HG03521 (cell line): ENCODE data around the gene BCAR3.
"Not testable (repeated sequence)": the region's sequence is repeated elsewhere in the genome, so short reads cannot be mapped to it uniquely, and the experiment has no call there.

Experiments
- ATAC-seq: cut with Tn5 transposase; IDR thresholded peaks from one replicate; pipeline ENCODE4 v1.9.1; 2021; ENCODE audit warnings: mild to moderate bottlenecking, moderate library complexity; ENCODE audit not compliant: unreplicated experiment

The BCAR3 gene

DNA sequence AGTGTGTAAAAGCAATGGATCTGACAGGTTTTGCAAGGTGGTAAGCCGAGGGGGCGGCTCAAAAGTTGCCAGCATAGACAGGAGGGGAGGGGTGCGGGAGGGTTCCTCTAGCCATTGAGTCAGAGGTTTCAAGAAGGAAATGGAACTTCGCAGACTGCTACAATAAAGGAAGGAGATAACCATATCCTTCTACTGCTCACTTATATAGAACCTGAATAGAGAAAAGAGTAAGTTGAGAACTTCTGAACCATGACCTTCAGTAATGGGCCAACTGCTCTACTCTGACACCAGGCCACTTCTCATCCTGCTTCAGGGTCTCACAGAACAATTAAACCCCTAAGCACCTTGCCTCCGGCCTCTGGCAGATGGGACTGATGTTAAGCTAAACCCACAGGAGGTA lies 26.3 kb upstream of the BCAR3 start:
- peak; percentile 58 for ATAC-seq

DNA sequence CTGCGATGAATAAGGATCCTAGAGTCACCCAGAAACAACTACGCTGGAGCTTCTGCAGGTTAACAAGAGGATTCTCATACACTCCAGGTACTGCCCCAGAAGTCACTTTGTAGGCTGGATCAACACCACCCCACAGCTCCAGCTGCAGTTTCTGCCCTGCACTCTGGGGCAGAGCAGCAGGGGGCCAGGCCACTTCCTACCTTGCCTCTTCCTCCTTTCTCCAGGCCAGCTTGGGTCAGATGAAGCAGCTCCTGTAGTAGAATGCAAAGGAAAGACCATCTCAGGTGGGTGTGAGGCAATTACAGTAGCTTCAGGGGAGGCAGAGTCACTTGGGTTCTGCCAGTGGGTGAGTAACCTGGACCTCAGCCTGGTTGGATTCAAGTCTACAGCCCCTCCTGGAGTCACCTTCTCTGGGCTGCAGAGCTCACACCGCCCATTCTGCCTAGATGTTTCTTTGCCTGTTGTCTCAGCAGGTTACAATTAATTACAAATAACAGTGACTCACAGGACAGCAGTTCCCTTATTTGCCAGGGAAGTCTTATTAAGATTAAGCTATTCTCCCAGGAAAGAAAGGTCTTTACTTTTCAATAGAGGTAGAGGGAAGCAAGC lies 24.4 kb upstream of the BCAR3 start:
- no peak for ATAC-seq

DNA sequence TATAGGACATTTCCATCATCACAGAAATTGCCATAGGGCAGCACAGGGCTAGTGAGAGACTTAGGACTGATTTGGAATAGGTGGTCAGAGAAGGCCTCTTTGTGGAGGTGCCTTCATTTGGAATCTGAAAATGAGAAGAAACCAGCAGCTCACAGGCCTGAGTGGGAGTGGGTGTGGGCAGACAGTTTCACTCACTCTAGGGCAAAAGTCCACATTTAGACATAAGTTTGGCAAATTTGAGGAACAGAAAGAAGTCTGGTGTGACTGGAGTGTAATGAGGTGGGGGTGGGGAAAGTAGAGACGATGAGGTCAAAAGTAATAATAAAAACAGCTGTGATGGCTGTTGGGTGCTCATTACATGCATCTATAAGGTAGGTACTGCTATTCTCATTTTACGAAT lies 22.4 kb upstream of the BCAR3 start:
- ATAC-seq: peak; percentile 55

DNA sequence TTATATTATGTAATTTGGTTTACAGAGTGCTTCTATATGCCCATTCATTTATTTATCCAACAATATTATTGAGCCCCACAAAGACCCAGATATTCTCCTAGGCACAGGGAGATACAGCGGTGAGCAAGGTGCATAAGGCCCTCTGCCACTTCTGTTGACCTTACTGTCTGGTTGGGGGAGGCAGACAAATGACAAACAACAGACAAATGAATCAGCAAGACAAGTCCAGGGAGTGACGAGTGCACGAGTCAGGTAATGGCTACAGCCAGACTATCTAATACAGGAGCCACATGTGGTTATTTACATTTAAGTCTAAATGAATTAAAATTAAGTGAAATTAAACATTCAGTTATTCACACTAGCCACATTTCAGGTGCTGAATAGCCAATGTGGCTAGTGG lies 22.0 kb upstream of the BCAR3 start:
- ATAC-seq: no peak

DNA sequence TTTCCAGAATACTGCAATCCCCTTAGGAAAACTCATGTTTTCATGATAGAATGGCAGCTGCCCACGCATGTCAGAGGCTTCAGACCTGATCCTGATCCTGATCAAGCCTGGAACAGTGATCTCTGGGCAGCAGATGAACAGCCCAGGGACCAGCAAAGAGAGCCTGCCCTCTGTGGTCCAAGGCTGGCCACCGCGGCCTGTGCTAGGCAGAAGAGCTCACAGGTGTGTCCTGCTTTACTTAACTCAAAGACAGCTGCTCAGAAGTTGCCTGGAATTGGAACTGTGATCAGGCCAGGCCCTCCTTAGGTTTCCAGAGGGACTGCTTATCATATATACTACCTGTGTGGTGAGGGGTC lies 21.2 kb upstream of the BCAR3 start:
- ATAC-seq: no peak

DNA sequence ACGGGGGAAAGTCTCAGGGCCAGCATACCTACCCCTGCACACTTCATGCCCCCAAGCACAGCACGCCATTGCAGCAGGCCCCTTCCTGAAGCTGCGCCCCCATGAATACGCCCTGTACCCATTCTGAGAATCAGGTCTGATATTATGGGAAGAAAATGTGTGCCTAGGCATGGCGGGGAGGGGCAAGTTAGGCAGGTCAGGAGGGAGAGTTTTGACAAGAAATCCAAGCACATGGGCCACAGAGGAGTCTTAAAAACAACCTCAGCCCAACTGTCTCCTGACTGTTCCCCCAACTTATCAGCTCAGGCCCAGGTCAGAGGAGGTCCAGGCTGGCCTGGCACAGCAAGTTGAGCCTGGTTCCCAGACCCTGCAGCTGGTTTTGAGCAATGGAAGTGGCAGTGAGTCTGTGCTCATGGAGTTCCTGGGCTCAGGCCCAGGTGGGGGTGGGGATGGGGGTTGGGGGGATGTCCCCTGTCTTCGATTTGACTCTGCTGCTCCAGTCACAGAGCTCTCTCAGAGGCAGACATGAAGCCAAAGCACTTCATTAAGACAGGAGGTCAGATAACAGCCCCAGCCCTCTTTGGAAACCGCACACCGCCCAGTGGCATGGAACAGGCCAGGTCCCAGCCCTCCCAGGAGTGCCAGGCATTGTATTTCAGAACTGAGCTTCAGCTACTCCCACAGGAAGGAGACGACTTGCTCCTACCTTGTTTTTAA lies 20.6 kb upstream of the BCAR3 start:
- ATAC-seq: no peak

DNA sequence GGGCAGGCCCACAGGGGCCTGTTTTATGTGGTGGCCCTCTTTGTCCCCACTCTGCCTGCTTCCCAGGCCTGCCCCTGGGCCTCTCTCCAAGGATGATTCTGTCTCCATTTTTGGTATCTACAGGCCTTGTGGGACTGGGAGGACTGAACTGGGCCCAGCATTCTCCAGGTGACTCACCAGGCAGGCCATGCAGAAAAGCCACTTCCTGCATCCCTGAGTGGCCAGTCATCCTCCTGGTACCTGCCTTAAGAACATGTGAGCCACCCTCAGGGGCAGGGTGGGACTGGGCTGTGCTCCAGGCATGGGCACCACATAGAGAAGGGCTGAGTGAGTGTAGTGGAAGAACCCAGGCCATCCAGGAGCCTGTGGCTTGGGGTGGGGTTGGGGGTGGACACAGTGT lies 20.0 kb upstream of the BCAR3 start:
- ATAC-seq: no peak

DNA sequence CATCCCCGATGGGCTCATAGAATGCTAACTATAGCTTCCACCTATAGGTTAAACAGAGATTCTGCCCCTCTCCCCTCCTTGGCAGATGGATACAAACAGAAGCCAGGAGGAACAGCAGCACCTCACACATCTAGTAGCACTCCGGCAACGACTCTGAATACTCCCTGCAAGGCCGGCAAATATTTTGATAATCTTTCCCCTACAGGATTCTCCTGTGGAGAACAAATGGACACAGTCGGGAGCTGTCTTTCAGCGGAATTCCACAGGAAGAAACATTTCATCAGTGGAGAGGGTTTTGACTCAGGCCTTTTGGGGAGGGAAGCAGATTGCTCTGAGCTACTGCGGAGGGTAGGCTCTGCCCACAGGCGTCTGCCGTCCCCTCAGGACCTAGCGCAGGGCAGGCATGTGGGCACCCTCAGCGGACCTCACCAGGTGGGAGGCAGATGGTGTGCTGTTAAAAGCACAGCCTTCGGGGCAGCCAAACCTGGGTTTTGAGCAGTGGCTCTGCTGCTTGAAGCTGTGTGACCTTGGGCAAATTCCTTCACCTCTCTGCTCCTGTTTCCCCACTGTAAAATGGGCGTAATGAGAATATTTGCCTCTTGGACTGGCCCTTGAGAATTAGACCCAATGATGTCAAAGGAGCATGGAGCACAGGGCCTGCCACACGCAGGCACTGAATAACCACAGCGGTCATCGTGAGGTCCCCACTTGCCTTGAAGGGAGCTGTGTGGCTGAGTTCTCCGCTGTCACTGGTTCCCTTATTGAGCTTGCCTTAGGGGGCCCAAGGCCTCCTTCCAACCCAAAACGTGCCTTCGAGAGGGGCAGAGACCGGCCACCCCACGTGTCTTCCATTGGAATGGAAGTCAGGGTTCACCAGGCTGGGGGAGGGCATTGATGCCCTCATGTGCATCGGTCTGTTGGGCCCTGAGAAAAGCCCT lies 19.2 kb upstream of the BCAR3 start:
- no peak for ATAC-seq

DNA sequence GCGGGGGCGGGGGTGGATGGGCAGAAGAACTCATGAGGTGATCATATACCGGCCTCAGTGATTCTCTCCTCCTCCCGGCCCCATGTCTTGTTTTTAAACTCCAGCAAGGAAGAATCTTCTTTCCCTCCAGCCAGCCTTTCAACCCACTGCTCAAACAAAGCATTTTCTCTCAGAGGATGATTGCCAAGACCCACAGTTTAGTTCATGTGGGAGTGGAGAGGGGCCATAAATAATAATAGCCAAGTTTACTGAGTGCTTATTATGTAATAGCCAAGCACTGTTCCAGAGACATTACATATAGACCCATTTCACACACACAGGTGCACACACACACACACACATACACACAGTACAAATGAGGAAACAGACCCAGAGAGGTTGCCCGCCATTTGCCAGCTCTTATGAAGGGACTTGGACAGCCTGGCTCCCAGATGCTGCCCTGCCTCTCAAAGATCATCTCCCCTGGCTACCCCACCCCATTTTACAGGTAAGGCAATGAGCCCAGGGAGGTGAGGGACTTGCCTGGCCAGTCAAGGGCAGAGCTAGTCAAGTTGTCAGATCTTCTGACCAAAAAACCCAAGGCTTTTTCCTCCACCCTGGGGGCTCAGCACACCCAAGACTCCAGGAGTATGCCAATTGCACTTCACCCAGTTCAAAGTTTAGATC lies 18.0 kb upstream of the BCAR3 start:
- no peak for ATAC-seq

DNA sequence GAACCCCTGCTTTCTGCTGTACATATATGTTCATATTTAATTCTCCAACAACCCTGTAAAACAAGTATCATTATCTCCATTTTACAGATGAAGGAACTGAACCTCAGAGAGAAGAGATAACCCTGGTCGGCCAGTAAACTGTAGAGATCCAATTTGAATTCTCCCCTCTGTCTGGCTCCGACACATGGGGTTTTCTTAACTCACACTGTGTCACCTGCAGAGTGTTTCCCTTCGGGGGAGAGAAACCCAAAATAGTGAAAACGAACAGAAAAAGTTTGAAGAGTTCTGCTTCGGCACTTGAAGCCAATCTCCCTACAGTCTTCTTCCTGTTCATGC lies 17.4 kb upstream of the BCAR3 start:
- ATAC-seq: no peak

DNA sequence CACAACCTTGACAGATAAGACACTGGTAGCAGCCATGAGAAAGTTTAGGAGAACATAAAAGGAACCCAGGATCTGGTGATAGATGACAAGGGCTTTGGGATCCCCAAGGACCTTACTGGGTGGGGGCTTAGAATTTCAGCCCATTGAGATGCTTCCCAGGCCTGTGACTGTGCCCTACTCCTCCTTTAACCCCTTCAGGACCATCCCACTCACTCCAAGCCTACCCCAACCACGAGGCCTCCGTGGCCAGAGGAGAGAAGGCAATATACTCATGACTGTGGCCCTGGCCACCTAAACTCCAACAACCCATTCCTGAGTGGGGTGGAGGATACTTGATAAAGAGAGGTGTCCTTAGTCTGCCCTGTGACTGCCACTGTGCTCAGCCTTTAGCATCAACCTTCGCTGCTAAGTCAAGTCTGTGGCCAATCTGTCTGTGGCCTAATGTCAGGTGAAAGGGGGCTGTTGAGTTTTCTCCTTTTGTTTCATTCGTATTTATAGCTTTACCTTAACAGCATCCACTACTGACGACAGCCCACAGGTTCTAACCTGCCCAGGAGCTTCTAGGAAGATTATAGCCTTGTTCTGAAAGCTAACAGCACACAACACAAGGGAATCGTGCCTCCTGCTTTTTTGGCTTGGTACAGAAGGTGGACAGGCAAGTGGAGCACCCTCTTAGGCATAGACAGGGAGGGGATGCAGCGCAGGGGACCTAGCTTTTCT lies 16.9 kb upstream of the BCAR3 start:
- no peak for ATAC-seq

DNA sequence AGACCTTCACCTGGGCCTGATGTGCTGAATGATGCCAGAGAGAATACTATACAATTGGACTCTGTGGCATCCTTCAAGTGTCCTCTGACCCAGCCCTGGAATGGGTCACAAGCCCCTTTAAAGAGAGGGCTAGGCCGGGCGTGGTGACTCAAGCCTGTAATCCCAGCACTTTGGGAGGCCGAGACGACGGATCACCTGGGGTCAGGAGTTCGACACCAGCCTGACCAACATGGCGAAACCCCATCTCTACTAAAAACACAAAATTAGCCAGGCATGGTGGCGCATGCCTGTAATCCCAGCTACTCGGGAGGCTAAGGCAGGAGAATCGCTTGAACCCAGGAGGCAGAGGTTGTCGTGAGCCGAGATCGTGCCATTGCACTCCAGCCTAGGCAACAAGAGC lies 15.9 kb upstream of the BCAR3 start:
- ATAC-seq: not testable (repeated sequence)

DNA sequence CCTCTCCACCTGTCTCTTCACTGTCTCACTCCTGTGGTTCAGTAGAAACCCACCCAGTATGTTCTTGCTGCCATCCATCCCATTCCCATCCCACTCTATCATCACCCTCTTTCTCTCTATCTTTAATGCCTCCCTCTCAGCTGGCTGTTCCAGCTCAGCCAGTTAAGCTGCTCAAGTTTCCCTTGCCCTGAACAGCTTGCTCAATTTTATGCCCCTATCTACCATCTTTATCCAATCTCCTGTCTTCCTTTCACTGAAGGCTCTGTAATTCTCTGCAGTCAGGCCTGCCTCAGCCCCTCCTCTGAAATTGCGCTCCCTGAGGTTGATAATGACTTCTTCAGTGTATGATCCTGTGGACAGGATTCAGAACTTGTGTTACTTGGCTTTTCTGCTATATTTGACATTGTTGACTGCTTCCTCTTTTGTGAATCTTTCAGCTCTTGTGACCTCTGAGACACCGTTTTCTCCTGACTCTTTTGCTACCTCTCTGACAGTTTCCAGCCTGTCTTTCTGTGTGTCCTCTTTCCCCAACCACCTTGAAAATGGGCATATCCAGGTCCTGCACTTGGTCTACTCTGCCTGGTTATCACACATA lies 13.9 kb upstream of the BCAR3 start:
- ATAC-seq: peak; percentile 36

DNA sequence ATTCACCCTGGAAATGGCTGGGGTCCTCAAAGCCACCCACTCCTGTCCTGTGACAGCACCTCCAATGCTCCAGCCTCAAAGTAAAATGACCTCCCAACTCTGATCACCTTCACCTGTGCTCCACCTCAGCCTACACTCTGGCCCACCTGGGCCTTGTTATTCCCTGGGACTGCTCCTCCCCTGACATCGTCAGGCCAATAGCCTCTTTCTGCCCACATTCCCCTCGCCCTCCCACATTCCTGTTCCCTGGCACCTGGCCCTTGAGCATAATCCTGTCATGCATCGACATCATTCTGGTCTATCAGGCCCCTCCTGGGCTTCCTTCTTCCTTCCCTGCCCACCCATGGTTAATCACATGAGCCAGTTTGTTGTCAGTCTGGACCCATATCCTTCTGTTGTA lies 13.2 kb upstream of the BCAR3 start:
- ATAC-seq: no peak

DNA sequence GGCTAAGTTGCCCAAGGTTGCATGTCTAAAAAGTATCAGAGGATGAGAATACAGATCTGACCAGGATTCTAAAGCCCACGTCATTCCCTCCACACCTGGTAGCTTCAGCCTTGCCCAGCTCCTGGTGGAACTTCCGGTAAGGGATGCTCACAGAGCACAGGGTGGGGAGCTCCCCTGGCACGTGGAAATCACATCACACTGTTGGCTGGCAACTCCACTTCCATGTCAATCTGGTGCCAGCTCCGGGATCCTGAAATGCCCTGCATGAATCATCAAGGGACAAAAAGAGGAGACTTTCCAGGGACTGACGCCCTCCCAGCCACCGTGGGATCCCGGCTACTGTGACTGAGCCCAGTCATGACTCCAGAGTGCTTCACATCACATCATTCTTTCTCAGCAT lies 12.4 kb upstream of the BCAR3 start:
- ATAC-seq: no peak

DNA sequence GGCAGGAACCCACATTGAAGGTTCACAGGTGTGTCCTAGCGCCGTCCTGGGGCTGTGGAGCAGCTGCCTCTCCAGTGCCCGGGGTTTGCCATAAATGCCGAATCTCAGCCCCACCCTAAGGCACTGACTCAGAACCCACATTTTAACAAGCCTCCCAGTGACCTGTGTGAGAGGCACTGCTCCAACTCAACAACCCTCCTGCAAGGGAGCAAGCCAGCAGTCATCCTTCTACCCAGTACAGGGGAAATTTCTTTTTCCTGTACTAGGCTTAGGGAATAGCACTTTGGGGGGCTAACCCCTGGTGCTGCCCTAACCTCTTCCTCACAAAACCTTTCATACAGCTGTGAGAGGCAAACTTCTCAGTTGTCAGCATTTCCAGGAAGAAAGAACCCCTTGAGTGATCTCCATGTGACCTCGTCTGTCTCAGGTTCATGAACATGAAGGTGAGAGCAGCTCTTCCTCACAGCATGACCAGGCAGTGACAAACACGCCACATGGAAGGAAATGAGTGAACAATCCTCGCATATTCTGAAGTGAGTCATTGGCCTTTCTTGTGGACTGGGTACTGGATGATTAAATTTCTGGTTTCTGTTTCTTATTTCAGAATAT lies 11.4 kb upstream of the BCAR3 start:
- peak; percentile 52 for ATAC-seq

DNA sequence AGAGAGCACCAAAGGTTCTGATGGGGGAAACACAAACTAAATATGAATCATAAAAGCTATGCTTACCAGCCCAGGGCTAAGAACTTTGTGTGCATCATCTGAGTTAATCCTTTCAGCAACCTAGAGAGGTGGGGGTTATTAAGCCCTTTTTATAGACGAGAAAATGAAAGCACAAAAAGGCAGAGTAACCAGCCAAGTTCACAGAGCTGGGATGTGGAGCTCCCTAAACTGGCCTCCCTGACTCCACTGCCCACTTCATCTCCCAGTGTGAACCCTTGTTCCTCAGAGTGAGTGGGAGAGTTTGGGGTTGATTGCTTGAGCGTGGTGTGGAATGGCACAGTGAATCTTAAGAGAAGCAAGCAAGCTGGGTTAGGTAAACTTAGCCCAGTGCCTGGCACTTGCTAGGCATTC lies 10.8 kb upstream of the BCAR3 start:
- no peak for ATAC-seq

DNA sequence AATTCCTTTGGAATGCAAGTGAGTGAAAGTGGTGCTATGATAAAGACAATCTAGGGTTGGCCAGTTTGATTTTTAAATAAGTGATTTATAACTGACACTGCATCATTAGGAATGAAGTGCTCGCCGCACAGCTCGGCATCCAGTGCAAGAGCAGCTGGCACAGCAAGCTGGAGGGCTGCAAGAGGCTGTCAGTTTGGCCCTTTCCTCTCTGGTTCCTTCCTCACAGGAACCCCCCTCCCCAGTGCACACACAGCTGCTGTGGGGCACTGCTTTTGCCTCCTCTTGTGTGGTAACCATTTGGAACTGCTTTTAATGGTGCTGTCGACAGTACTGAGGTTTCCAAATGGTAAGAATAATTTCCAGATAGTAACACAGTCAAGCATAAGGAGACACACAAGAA lies 10.4 kb upstream of the BCAR3 start:
- no peak for ATAC-seq

DNA sequence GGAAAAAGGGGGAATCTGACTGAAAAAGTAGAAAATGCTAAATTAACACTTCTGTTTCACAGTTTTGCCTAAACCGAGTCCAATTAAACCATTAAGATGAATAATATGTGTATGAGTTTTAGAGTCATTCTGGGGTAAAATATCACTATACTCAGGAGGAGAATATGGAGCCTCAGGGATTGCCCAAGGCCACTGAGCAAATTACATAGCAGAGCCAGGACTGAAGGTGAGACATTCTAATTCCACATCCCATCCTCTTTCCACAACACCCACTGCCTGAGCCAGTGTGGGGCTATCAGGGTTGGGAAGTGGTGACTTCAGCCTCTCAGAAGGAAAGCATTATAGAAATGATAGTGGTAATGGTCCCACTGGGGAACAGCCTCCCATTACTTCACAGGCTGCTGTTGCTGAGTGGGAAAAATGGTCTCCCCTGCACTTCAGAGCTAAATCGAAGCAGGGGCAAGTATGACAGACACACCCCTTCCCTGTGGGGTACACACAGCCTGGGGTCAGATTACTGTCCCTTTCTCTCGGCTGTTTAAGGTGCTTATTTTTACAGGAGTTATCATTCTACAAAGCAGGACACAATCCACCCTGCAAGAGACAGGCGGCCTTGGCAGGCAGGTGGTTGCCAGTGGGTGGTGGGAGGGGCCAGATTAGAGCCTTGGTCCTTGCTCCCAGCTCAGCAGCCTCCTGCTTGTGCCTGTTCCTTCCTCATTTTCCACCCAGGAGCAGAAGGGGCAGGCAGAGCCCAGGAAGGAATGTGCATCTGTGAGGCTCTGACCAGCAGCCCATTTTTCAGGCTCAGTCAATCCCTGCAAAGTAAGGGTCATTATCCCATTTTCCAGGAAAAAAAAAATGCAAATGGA lies 9.5 kb upstream of the BCAR3 start:
- no peak for ATAC-seq
